ENCODE results near the gene CBX8.

GRCh38 chr17:79774561-79774975 lies 22.3 kb downstream of the CBX8 start:
- TF ChIP-seq MYC (IDR thresholded peaks at IDR 0.05; ENCODE audit: low read depth, low read length) (no peak), POLR2A (IDR thresholded peaks at IDR 0.05; ENCODE audit: low read depth, low read length) (no peak), FOS (IDR thresholded peaks at IDR 0.05; ENCODE audit: borderline replicate concordance, insufficient read depth, low read length) (no peak), EZH2 (IDR thresholded peaks at IDR 0.05; ENCODE audit: borderline replicate concordance, low read depth, low read length, severe bottlenecking) (no peak), POLR2AphosphoS5 (IDR thresholded peaks at IDR 0.05; ENCODE audit: insufficient read depth, low read depth, low read length) (no peak), JUN (IDR thresholded peaks at IDR 0.05; ENCODE audit: borderline replicate concordance, insufficient read depth, insufficient read length, low read depth) (no peak)
- TF ChIP-seq, protein P1, sequence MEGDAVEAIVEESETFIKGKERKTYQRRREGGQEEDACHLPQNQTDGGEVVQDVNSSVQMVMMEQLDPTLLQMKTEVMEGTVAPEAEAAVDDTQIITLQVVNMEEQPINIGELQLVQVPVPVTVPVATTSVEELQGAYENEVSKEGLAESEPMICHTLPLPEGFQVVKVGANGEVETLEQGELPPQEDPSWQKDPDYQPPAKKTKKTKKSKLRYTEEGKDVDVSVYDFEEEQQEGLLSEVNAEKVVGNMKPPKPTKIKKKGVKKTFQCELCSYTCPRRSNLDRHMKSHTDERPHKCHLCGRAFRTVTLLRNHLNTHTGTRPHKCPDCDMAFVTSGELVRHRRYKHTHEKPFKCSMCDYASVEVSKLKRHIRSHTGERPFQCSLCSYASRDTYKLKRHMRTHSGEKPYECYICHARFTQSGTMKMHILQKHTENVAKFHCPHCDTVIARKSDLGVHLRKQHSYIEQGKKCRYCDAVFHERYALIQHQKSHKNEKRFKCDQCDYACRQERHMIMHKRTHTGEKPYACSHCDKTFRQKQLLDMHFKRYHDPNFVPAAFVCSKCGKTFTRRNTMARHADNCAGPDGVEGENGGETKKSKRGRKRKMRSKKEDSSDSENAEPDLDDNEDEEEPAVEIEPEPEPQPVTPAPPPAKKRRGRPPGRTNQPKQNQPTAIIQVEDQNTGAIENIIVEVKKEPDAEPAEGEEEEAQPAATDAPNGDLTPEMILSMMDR (IDR thresholded peaks at IDR 0.05; ENCODE audit: extremely low read depth in 1 of 2, insufficient read depth in 1 of 2, low read depth in 1 of 2, low read length in 2 of 2) = no peak
- TF ChIP-seq, protein P2, sequence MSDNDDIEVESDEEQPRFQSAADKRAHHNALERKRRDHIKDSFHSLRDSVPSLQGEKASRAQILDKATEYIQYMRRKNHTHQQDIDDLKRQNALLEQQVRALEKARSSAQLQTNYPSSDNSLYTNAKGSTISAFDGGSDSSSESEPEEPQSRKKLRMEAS (IDR thresholded peaks at IDR 0.05; ENCODE audit: insufficient read depth, insufficient read length) = no peak
